Esophagus squamous epithelium (tissue), 4 donors: ENCODE measurements around the gene EGFL7.

Experiments used
- POLR2A ChIP-seq, 4 donors: fragments of 450-650 bp; IDR thresholded peaks; one replicate each; pipeline ENCODE4 v1.6.1; 2017; ENCODE audit warnings: antibody characterized with exemption in 4 of 4, mild to moderate bottlenecking in 4 of 4, moderate library complexity in 3 of 4
- TF ChIP-seq, protein P1 (sequence below), 6 experiments: fragments of 450-650 bp in 4 of 6; fragments of 200-600 bp in 2 of 6; sonication (generic) in 2 of 6; IDR thresholded peaks; one replicate each; pipeline ENCODE4 v1.5.1; 2016 to 2019; ENCODE audit warnings: antibody characterized with exemption in 6 of 6, mild to moderate bottlenecking in 4 of 6, moderate library complexity in 4 of 6

- TF ChIP-seq, protein P1, sequence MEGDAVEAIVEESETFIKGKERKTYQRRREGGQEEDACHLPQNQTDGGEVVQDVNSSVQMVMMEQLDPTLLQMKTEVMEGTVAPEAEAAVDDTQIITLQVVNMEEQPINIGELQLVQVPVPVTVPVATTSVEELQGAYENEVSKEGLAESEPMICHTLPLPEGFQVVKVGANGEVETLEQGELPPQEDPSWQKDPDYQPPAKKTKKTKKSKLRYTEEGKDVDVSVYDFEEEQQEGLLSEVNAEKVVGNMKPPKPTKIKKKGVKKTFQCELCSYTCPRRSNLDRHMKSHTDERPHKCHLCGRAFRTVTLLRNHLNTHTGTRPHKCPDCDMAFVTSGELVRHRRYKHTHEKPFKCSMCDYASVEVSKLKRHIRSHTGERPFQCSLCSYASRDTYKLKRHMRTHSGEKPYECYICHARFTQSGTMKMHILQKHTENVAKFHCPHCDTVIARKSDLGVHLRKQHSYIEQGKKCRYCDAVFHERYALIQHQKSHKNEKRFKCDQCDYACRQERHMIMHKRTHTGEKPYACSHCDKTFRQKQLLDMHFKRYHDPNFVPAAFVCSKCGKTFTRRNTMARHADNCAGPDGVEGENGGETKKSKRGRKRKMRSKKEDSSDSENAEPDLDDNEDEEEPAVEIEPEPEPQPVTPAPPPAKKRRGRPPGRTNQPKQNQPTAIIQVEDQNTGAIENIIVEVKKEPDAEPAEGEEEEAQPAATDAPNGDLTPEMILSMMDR (IDR thresholded peaks at IDR 0.05), result peak; percentile 48 to 66 (median 57)
- no peak for TF ChIP-seq POLR2A (IDR thresholded peaks at IDR 0.05)
Measured at GRCh38 chr9:136629879-136630661, 32.6 kb upstream of the EGFL7 start.
